OCI-LY7 (cell line): ENCODE measurements around the gene EYS.

ENCODE experiments used
- EZH2phosphoT487 ChIP-seq: fragments of 200-600 bp; sonication (generic); IDR thresholded peaks from 2 replicates; pipeline ENCODE4 v1.6.1; 2018; ENCODE audit warnings: low read depth, borderline replicate concordance, mild to moderate bottlenecking, mixed run types, antibody characterized with exemption, low read length, moderate library complexity, mixed read lengths
- TF ChIP-seq, protein P1 (sequence below): fragments of 200-600 bp; sonication (generic); conservative IDR thresholded peaks from 2 replicates; pipeline ENCODE4 v1.5.1; 2014; ENCODE audit warnings: mild to moderate bottlenecking, antibody characterized with exemption, low read length, moderate library complexity, mixed read lengths

DNA sequence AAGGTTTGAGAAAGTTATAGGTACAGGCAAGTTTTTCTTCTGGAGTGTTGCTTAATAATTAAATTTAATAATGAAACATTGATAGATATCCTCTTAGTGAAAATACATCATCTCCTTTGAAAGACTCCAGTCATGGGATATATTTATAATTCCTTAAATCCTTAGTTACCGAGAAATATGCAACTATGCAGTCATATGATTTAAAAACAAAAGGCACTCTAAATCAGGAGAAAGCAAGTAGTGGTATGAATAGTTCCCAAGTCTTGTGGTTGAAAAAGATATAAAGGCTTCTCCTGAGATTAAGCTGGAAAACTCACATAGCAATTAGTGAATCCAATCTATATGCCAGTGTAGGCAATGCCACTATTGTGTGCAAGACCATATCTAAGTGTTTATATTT, 475.4 kb downstream of the EYS start:
- TF ChIP-seq, protein P1, sequence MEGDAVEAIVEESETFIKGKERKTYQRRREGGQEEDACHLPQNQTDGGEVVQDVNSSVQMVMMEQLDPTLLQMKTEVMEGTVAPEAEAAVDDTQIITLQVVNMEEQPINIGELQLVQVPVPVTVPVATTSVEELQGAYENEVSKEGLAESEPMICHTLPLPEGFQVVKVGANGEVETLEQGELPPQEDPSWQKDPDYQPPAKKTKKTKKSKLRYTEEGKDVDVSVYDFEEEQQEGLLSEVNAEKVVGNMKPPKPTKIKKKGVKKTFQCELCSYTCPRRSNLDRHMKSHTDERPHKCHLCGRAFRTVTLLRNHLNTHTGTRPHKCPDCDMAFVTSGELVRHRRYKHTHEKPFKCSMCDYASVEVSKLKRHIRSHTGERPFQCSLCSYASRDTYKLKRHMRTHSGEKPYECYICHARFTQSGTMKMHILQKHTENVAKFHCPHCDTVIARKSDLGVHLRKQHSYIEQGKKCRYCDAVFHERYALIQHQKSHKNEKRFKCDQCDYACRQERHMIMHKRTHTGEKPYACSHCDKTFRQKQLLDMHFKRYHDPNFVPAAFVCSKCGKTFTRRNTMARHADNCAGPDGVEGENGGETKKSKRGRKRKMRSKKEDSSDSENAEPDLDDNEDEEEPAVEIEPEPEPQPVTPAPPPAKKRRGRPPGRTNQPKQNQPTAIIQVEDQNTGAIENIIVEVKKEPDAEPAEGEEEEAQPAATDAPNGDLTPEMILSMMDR, result no peak
- TF ChIP-seq EZH2phosphoT487, result no peak
